Ovary (tissue), 3 donors: ENCODE data around the gene TNNC1.

Source experiments
- EP300 ChIP-seq: sonication (generic); formaldehyde crosslinking; IDR thresholded peaks from one replicate; pipeline ENCODE4 v1.6.1; 2017; ENCODE audit warnings: antibody characterized with exemption
- TF ChIP-seq, protein P1 (sequence below), 3 donors: fragments of 450-650 bp in 2 of 3; fragments of 200-600 bp in 1 of 3; IDR thresholded peaks; one replicate each; pipeline versions ENCODE4 v1.5.1 to v1.8.0; 2016 to 2022; ENCODE audit warnings: antibody characterized with exemption in 3 of 3, mild to moderate bottlenecking in 1 of 3
- donor health status: DM: no; HTN: no; CAD: no.

DNA sequence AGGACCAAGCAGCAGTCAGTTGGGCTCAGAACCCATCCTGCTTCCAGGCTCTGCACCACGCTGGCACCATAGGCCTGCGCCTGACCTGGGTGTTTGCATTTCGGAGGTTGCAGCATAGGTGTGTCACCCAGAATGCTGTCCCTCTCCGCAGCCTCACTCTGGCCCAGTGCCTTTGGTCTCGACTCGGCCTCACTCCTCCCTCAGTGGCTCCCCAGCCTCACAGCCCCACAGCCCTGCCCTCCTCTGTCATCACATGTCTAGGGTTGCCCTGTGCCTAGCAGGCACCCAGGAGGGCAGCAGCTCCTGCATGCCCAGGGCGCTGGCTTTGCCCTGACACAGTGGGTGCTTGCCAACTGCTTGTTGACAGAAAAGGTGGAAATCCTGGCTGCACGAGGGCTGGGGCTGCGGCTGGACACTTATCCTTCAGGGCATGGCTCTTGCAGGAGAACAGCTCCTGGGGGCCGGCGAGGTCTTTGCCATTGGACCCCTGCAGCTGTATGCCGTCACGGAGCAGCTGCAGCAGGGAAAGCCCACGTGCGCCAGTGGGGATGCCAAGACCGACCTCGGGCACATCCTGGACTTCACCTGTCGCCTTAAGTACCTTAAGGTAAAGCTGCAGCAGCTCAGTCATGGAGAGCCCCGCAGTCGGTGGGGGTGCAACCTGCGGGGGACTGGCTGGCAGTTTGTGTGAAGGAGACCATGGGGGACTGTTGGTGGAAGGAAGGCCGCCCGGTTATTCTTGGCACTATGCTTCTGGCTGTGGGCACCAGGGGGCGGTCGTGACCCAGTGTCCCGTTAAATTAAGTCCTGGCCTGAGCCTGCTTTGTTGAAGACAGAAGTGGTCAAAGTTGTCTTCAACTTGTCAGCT lies 17.8 kb upstream of the TNNC1 start:
- TF ChIP-seq, protein P1, sequence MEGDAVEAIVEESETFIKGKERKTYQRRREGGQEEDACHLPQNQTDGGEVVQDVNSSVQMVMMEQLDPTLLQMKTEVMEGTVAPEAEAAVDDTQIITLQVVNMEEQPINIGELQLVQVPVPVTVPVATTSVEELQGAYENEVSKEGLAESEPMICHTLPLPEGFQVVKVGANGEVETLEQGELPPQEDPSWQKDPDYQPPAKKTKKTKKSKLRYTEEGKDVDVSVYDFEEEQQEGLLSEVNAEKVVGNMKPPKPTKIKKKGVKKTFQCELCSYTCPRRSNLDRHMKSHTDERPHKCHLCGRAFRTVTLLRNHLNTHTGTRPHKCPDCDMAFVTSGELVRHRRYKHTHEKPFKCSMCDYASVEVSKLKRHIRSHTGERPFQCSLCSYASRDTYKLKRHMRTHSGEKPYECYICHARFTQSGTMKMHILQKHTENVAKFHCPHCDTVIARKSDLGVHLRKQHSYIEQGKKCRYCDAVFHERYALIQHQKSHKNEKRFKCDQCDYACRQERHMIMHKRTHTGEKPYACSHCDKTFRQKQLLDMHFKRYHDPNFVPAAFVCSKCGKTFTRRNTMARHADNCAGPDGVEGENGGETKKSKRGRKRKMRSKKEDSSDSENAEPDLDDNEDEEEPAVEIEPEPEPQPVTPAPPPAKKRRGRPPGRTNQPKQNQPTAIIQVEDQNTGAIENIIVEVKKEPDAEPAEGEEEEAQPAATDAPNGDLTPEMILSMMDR (IDR thresholded peaks at IDR 0.05) = peak; percentile 31 to 46 (median 37)
- no peak for TF ChIP-seq EP300
